OCI-LY3 (cell line): ENCODE measurements around the gene LRGUK.

Experiments used
- CTCF ChIP-seq: fragments of 200-600, 300-600 bp; sonication (generic); IDR thresholded peaks from 2 replicates; pipeline ENCODE4 v1.5.1; 2014; ENCODE audit warnings: antibody characterized with exemption, low read length, low read depth
- EZH2phosphoT487 ChIP-seq: fragments of 200-600 bp; shearing (Covaris generic); IDR thresholded peaks from 2 replicates; pipeline ENCODE4 v1.6.1; 2018; ENCODE audit warnings: antibody characterized with exemption, mixed run types, low read depth

GRCh38 chr7:134174795-134175261, 47.7 kb downstream of the LRGUK start:
- TF ChIP-seq CTCF (no peak), EZH2phosphoT487 (no peak)
